GM19351 (cell line): Measurements from ENCODE around the gene DSG3.

ENCODE experiments used
- ATAC-seq: cut with Tn5 transposase; IDR thresholded peaks from one replicate; pipeline ENCODE4 v1.9.1; 2021; ENCODE audit warnings: mild to moderate bottlenecking, moderate library complexity; ENCODE audit not compliant: unreplicated experiment

Gene DSG3, protein sequence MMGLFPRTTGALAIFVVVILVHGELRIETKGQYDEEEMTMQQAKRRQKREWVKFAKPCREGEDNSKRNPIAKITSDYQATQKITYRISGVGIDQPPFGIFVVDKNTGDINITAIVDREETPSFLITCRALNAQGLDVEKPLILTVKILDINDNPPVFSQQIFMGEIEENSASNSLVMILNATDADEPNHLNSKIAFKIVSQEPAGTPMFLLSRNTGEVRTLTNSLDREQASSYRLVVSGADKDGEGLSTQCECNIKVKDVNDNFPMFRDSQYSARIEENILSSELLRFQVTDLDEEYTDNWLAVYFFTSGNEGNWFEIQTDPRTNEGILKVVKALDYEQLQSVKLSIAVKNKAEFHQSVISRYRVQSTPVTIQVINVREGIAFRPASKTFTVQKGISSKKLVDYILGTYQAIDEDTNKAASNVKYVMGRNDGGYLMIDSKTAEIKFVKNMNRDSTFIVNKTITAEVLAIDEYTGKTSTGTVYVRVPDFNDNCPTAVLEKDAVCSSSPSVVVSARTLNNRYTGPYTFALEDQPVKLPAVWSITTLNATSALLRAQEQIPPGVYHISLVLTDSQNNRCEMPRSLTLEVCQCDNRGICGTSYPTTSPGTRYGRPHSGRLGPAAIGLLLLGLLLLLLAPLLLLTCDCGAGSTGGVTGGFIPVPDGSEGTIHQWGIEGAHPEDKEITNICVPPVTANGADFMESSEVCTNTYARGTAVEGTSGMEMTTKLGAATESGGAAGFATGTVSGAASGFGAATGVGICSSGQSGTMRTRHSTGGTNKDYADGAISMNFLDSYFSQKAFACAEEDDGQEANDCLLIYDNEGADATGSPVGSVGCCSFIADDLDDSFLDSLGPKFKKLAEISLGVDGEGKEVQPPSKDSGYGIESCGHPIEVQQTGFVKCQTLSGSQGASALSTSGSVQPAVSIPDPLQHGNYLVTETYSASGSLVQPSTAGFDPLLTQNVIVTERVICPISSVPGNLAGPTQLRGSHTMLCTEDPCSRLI

DNA sequence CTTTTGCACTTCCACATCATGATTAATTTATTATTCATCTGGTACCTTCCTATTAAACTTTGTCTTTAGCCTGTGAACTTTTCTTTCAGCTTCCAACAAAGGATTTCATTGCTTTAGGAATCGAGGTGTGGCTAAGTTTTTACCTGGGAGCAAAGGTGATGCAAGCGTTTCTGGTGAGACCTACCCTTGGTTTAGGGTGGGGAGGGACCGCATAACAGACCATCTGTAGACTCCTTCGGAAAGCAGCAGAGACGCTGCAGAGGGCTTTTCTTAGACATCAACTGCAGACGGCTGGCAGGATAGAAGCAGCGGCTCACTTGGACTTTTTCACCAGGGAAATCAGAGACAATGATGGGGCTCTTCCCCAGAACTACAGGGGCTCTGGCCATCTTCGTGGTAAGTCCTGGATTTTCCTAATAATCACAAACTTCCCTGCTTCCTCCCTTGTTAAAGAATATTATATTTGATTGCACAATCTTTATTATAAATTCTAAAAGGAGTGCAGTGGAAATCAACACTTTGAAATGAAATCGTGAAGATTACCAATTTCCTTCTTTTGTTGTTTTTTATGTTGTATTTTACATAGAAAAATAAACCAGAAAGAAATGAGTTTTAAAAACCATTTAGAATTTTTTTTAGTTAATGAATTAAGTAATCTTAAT is at the start of gene DSG3:
DSG3 (plus strand) TSS at position 212 of the 662 bp plus-strand sequence; CDS start at position 349, 137 bp downstream.
- ATAC-seq, result no peak

DNA sequence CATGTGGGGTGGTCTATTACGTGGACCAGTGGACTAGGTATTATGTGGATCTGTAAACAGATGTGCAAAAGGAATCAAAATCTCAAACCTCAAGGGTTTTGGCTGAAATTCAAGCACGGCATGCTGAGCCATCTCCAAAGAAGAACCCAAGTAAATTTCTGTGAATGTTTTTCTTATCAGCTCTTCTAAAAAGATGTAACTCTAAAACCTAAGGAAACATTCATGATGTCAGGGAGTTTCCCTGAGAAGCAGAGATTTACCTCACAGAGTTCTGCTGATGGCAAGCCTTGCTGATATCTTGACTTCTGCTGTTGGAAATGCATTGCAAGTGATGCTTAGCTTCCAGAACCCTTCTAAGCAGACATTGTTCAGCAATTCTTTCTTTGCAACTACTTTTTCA is 49.4 kb upstream of the DSG3 start:
- no peak for ATAC-seq

DNA sequence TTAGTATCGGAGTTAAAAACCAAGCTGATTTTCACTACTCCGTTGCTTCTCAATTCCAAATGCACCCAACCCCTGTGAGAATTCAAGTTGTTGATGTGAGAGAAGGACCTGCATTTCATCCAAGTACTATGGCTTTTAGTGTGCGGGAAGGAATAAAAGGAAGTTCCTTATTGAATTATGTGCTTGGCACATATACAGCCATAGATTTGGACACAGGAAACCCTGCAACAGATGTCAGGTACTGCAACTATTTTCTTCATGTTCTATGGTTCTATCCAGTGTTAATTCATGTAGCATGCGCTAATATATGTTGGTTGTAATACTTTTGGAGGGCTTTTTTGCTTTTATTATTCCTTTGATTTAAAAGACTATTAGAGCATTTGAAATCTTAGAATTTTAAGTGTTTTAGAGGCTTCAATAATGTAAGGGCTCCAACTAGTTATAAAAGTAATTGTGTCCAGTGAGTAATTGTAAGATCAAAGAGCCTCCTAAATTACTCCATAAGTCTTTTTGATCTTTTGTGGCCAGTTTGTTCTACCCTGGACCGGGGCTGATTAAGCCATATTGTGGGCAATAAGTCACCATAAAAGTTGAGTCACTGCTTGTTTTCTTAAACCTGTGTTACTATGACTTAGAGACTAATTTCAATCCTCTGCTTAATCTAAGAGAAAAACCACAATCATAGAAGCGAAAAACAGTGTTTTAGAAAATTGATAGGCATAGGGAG is 48.1 kb upstream of the DSG3 start:
- ATAC-seq, result no peak

DNA sequence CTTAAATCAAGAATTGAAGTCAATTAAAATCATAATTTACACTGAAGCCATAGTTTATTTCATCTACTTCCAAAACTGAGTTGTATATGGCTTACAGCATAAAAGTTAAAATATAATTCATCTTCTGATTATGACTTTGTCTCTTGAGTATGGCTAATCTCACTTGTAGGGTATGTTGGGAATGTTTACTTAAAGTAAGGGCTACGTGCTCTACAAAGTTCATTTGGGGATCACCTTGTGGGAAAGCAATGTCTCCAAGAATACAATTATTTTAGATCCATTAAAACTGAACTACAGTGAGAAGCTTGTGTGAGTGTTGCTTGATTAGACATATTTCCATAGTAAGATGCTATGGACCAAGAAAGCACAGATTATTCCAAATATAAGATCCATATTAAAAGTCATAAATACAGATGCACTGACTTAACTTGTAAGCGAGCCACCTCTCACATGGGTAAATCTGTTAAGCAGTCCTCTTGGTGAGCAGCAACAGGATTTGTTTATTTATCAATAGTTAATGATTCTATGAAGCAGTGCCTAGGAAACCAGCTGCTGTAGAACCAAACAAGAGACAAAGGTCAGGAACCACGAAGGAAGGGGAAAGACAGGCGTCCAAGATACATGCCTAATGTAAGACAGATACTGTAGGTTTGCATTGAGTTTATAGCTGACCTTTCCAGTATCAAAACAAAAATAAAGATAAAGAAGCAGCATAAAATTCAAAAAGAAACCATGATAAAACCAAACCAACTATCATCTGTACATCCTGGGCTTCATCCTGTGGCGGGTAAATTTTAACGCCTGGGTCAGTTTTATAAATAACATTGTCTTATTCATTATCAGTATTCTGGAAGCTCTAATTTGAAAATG is 46.1 kb upstream of the DSG3 start:
- ATAC-seq, result no peak

DNA sequence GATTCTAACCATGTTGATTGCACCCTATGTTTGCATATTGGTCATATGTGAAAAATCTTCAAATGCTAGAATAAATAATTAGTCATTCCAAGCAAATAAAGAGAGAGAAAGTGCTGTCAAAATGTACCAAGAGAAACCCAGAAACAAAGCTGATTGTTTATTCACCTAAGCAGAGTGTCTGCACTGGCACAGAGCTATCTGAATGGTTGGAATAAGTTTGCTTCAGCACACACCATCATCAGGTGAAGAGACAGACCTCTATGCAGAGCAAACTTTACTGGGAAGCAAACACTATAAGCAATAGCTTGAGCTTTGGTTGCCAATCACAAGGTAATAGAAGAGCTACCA is 45.5 kb upstream of the DSG3 start:
- ATAC-seq, result no peak

DNA sequence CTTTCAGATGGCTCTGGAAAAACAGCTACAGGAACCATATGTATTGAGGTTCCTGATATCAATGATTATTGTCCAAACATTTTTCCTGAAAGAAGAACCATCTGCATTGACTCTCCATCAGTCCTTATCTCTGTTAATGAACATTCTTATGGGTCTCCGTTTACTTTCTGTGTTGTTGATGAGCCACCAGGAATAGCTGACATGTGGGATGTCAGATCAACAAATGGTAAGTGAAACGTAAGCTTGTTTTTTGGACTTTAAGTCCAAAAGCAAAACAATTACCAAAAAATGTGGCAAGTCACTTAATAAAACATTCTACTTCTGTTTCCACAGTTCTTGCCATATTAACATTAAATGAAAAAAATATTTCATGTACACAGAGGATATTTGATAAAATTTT is 44.1 kb upstream of the DSG3 start:
- ATAC-seq, result no peak

DNA sequence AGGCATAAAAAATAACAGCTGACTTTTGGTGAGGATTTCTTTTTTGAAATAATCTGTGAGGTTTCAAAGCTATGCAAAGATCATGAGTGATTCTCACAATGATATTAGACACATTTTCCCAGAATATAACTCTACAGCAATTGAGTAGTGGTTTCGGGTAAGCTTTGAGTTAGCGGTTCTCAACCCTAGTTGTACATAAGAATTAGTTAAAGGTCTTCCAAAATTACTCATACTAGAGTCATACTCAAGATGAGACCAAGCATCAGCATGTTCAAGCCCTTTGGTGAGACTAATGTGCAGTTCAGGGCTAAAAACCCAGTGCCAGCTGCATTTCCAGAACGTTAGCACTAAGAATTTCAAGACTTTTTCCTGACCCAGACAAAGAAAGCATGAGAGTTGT is 39.9 kb upstream of the DSG3 start:
- ATAC-seq, result peak; percentile 75

DNA sequence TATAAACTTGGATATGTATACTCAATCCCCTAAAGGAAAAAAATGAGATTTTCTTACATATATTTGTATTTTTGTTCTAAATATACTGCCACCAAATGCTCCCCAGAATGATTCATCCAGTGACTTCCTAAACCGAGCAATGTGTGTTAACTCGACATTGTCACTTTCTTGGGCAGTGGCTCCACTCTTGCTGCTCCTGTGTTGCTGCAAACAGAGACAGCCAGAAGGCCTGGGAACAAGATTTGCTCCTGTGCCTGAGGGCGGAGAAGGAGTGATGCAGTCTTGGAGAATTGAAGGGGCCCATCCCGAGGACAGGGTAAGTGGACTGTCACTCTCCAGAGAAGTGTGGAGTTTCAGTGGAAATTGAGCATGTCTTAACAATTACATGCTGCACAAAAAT is 38.3 kb upstream of the DSG3 start:
- ATAC-seq, result no peak

DNA sequence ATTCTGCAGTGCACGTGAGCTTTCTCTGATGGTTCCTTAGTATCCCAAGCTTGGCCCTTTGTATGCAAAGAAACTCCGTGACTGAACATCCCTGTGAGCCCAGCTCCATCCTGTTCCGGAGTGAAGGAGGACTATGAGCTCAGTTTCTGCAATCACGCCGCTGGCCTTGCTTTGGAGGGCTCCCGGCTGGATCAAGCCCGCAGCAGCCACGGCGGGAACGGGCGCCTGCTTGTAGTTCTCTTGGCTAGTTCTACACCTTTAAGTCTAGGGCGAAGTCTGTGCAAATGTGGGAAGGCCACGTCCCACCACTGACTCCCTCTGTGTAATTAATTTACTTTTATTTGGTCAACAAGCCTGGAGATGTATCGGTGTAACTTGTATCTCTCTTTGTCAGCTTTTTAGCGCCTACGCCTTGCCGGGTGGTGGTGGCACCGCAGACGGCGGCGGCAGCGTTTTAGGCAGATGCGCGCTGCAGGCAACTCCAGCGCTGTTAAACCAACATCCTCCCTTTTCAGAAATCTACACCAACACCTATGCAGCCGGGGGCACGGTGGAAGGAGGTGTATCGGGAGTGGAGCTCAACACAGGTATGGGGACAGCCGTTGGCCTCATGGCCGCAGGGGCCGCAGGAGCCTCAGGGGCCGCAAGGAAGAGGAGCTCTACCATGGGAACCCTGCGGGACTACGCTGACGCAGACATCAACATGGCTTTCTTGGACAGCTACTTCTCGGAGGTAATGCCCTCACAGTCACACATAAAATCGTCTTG is 36.6 kb upstream of the DSG3 start:
- ATAC-seq, result no peak

DNA sequence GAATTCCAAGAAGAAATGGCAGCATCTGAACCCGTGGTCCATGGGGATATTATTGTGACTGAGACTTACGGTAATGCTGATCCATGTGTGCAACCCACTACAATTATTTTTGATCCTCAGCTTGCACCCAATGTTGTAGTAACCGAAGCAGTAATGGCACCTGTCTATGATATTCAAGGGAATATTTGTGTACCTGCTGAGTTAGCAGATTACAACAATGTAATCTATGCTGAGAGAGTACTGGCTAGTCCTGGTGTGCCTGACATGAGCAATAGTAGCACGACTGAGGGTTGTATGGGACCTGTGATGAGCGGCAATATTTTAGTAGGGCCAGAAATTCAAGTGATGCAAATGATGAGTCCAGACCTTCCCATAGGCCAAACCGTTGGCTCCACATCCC is 34.4 kb upstream of the DSG3 start:
- no peak for ATAC-seq

DNA sequence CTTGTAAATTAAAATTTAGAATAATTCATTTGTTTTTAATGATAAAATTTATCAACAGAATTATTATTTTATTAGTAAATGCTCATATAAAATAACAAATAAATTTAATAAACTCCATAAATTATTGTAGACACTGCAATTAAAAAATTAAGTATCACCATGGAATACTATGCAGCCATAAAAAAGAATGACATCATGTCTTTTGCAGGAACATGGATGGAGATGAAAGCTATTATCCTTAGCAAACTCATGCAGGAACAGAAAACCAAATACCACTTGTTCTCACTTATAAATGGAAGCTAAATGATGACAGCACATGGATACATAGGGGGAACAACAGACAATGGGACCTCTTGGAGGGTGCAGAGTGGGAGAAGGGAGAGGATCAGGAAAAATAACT is 29.7 kb upstream of the DSG3 start:
- ATAC-seq, result no peak

DNA sequence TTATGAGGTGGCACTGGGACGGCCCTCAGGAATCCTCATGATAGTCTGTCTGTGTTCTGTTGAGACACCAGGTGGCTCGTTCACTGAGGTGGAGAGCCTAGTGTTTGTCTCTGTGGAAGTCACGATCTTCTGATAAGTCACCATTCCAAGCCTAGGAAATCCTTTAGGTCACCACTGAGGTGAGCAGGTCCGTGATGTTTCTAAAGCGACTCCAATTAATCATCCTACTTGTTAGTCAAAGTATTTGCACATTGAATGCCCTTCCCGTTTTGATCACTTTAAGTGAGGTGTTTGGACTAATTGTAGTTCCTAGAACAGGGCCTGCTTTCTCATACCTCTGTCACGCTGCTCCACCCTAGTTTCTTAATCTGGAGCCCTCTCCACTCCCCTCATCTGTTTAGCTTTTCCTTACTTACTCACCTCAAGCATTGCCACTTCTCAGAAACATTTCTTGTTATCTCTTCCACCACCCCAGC is 28.0 kb upstream of the DSG3 start:
- ATAC-seq, result no peak

DNA sequence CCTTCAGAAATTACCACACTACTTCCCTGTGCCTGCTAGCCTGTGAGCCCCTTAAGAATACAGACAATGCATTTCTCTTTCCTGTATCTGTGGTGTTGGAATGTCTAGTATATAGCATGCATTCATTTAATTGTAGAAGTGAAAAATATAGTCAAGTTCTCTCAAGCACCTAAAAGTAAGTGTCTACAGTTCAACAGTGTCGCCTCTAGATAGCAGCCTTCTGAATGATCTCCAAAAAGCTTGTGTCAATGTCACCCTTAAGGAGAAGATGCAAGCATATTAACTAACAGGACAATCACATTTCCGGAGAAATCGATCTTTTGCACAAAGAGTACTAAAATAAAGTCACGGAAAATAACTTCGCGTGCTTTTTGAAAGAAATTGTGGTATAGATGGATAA is 27.5 kb upstream of the DSG3 start:
- ATAC-seq, result no peak

DNA sequence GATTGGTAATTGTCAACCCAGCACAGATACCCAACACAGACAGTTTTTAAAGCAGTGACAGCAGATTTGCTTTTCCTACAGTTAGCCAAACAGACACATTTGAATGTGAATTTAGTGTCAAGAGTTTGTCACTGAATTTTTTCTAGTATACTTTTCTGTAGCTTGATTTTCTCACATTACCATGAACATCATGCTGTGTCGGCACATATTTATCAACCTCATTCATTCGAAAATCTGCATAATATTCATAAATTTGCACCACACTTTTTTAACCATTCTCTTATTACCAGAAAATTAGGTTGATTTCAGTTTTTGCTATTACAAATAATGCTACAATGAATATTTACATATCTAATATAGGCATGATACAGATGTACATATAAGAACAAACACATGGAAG is 27.0 kb upstream of the DSG3 start:
- no peak for ATAC-seq

DNA sequence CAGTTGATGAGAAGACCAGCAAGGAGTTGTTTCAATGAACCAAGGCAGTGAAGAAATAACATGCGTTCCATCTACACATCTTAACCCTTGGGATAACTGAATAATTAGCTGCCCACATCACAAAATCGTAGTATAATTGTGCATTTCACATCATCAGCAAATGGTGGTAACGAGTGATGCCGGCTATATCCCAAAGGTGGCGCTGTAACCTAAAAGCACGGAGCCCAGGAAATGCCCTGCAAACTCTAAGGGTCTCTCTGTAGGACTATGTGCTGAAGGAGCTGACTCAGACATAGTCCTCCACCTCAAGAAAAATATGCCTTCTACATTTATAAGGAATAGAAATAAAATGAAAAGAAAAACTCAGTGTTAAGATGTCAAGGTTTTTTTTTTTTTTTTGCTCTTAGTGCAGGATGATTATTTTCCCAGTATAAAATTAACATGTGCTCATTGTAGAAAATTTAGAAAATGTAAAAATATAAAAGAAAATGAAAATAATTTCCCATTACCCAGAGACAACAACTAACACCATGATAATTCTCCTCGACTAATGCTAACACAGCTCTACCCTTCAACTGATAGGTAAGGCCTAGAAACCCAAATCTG is 23.1 kb upstream of the DSG3 start:
- peak; percentile 82 for ATAC-seq

DNA sequence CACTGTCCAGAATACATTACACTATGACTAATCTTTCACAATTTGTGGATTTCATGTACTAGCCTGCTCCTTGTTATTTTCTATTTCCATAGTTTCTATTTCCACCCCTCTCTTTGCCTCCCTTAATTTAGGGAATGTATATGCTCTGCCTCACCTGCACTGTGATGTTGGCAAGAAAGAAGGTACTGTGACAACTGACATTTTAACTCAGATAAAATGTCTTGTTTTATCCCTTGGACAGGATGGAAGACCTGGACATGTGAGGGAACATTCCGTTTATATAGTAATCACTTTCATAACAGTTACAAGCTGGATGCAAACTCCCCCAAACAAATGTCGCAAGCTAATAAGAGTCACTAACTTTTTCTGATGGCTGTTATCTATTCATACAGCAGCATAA is 21.5 kb upstream of the DSG3 start:
- no peak for ATAC-seq

DNA sequence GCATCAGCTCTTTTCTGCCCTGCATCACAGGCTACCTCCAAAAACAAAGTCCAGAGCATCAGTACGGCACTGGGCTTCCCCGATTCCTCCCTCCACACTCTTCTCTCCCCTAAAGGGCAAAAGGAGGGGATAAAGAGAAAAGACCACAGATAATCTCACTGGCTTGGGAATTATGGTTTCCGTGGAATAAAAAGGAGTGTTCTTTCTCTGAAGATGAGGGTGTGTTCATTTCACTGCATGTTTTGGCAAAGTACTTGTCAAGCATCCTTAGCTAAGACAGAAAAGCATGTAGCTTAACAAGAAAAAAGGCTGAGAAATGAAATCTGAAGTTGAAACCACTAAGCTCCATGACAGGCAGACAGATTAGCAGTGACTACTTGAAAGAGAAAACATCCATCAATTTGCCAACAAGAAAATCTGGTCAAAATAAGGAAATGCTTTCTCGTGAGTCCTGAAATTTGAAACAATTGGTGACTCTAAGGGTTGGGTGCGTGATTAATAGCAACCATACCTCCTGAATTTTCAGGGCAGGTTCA is 20.6 kb upstream of the DSG3 start:
- no peak for ATAC-seq

DNA sequence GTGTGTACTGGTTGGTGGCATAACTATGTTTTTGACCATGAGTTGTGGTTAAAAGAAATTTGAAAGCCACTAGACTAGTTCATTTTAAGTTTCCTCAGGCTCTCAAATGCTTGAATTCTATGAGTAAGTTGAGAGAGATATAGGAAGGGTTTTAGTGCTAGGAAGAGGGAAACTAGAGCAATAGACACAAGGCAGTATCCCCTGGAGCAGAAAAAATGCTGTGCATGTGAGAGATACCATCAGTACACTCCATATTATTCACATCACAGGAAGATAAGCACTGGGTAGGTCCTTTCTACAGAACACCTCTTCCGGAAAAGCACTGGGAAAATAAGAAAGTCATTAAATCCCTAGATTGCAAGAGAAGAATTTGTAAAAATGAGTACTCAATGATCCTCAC is 19.3 kb upstream of the DSG3 start:
- no peak for ATAC-seq
